SK-N-SH (cell line): Measurements from ENCODE around the gene BORCS5. TPM values are rescaled to one million over a fixed set of nuclear protein-coding genes. Genes with fewer than 3 reads are reported as not detected.

ENCODE experiments used
- CTCF ChIA-PET: fragments of 300-600, 350-600 bp; formaldehyde crosslinking; extraction: SDS; loops from one replicate; lab custom pipeline; 2021; lab: Yijun Ruan, JAX
- POLR2A ChIA-PET: fragments of 350-600 bp; sonication (Branson Sonifier 250); formaldehyde crosslinking; extraction: SDS; loops from one replicate; lab custom pipeline; 2020; ENCODE audit warnings: antibody characterized with exemption, inconsistent platforms; lab: Yijun Ruan, JAX
- DNase-seq: peaks from one replicate; pipeline ENCODE4 v3.0.0; 2012
- H2AFZ ChIP-seq: fragments of 200-600 bp; sonication (generic); 2 replicates; pipeline ENCODE4 v1.8.1; 2016; ENCODE audit warnings: antibody characterized with exemption, mild to moderate bottlenecking, low read depth
- H3F3A ChIP-seq: fragments of 200-600 bp; sonication (generic); replicated peaks from 2 replicates; pipeline ENCODE3; 2016; ENCODE audit warnings: antibody characterized with exemption, mild to moderate bottlenecking; ENCODE audit not compliant: insufficient read depth
- H3K27ac ChIP-seq, 2 experiments: fragments of 200-500 bp in 1 of 2; fragments of 200-600 bp in 1 of 2; sonication (Bioruptor generic) in 1 of 2; sonication (generic), shearing (Covaris generic) in 1 of 2; 2 replicates each; pipeline versions ENCODE4 v1.5.1 to v1.6.1; 2014 to 2016; ENCODE audit warnings: low read depth in 2 of 2, inconsistent platforms in 1 of 2, low read length in 1 of 2, mild to moderate bottlenecking in 1 of 2, mixed read lengths in 1 of 2
- H3K27me3 ChIP-seq: fragments of 200-600 bp; sonication (generic), shearing (Covaris generic); 2 replicates; pipeline ENCODE4 v1.6.1; 2016; ENCODE audit warnings: mixed run types; ENCODE audit not compliant: insufficient read depth
- H3K36me3 ChIP-seq, 2 experiments: fragments of 200-500 bp in 1 of 2; fragments of 200-600 bp in 1 of 2; sonication (Bioruptor generic) in 1 of 2; sonication (generic) in 1 of 2; replicated peaks in 1 of 2; 2 replicates each; pipeline versions ENCODE3 to v1.5.1; 2014 to 2016; ENCODE audit warnings: low read length in 1 of 2, mild to moderate bottlenecking in 1 of 2; ENCODE audit not compliant: insufficient read depth in 2 of 2, control insufficient read depth in 1 of 2
- H3K4me1 ChIP-seq, 2 experiments: fragments of 200-500 bp in 1 of 2; fragments of 200-600 bp in 1 of 2; sonication (Bioruptor generic) in 1 of 2; sonication (generic), shearing (Covaris generic) in 1 of 2; 2 replicates each; pipeline versions ENCODE4 v1.5.1 to v1.6.1; 2014 to 2016; ENCODE audit warnings: low read depth in 1 of 2, low read length in 1 of 2, mixed run types in 1 of 2; ENCODE audit not compliant: insufficient read depth in 2 of 2, control insufficient read depth in 1 of 2
- H3K4me2 ChIP-seq: fragments of 200-600 bp; sonication (generic), shearing (Covaris generic); 2 replicates; pipeline ENCODE4 v1.6.1; 2017; ENCODE audit warnings: mixed run types
- H3K4me3 ChIP-seq, 2 experiments: fragments of 200-500 bp in 1 of 2; fragments of 200-600 bp in 1 of 2; sonication (Bioruptor generic) in 1 of 2; sonication (generic), shearing (Covaris generic) in 1 of 2; 2 replicates each; pipeline versions ENCODE4 v1.5.1 to v1.8.1; 2014 to 2016; ENCODE audit warnings: low read depth in 2 of 2, inconsistent platforms in 1 of 2, low read length in 1 of 2, mild to moderate bottlenecking in 1 of 2, mixed read lengths in 1 of 2, moderate library complexity in 1 of 2
- H3K79me2 ChIP-seq: fragments of 200-600 bp; sonication (generic); 2 replicates; pipeline ENCODE4 v1.8.1; 2017; ENCODE audit warnings: mild to moderate bottlenecking; ENCODE audit not compliant: insufficient read depth
- H3K9ac ChIP-seq: fragments of 200-600 bp; sonication (generic); 2 replicates; pipeline ENCODE4 v1.6.1; 2017; ENCODE audit warnings: mixed run types
- H3K9me2 ChIP-seq: fragments of 200-600 bp; sonication (generic); 2 replicates; pipeline ENCODE4 v1.6.1; 2017; ENCODE audit warnings: mixed run types
- H3K9me3 ChIP-seq: fragments of 200-600 bp; sonication (generic); 2 replicates; pipeline ENCODE4 v1.6.1; 2017; ENCODE audit warnings: mixed run types, mild to moderate bottlenecking, moderate library complexity
- H4K20me1 ChIP-seq: fragments of 200-600 bp; sonication (generic); 2 replicates; pipeline ENCODE4 v1.6.1; 2017; ENCODE audit warnings: mild to moderate bottlenecking, mixed run types; ENCODE audit not compliant: insufficient read depth
- CHD2 ChIP-seq: fragments of 150-350 bp; IDR thresholded peaks from 2 replicates; pipeline ENCODE4 v1.6.1; 2018; ENCODE audit warnings: low read length; ENCODE audit not compliant: partially characterized antibody
- EZH2phosphoT487 ChIP-seq: fragments of 200-600 bp; sonication (generic); IDR thresholded peaks from 2 replicates; pipeline ENCODE4 v1.6.1; 2017; ENCODE audit warnings: low read depth, mixed run types, mild to moderate bottlenecking, antibody characterized with exemption, moderate library complexity, borderline replicate concordance
- FOXM1 ChIP-seq: IDR thresholded peaks from 2 replicates; pipeline ENCODE4 v1.4.0; 2012; ENCODE audit warnings: low read depth, mild to moderate bottlenecking
- NFIC ChIP-seq: IDR thresholded peaks from 2 replicates; pipeline ENCODE4 v1.4.0; 2012; ENCODE audit warnings: borderline replicate concordance
- POLR2AphosphoS5 ChIP-seq: IDR thresholded peaks from 2 replicates; pipeline ENCODE4 v1.6.1; 2012; ENCODE audit warnings: low read depth, low read length
- RXRA ChIP-seq: IDR thresholded peaks from 2 replicates; pipeline ENCODE4 v1.4.0; 2012; ENCODE audit warnings: low read depth, mild to moderate bottlenecking, borderline replicate concordance
- TEAD4 ChIP-seq: IDR thresholded peaks from 2 replicates; pipeline ENCODE4 v1.4.0; 2012; ENCODE audit warnings: mild to moderate bottlenecking, borderline replicate concordance; ENCODE audit not compliant: insufficient read depth
- YY1 ChIP-seq: IDR thresholded peaks from 2 replicates; pipeline ENCODE4 v1.4.0; 2012; ENCODE audit warnings: low read depth, mild to moderate bottlenecking
- WGBS: methylation state at CpG from one replicate; pipeline ENCODE4 v1.1.6; 2017; ENCODE audit warnings: low lambda C conversion rate; 5-methylcytosine and 5-hydroxymethylcytosine counted together
- polyA plus RNA-seq, 3 experiments: library from polyadenylated mRNA; depleted of rRNA; stranded (reverse); fragments of >200 nt; gene quantifications; 2 replicates each; pipeline ENCODE4 v1.2.3, GENCODE V29; 2012
- TF ChIP-seq, protein P1 (sequence below): fragments of 200-600 bp; sonication (generic); IDR thresholded peaks from 2 replicates; pipeline ENCODE4 v1.6.1; 2017; ENCODE audit warnings: antibody characterized with exemption, mild to moderate bottlenecking, moderate library complexity
- TF ChIP-seq, protein P2 (sequence below): IDR thresholded peaks from 2 replicates; pipeline ENCODE4 v1.6.1; 2012; ENCODE audit warnings: mild to moderate bottlenecking, low read depth, low read length, moderate library complexity
- TF ChIP-seq, protein P3 (sequence below): IDR thresholded peaks from 2 replicates; pipeline ENCODE4; 2012

BORCS5 gene
- polyA plus RNA-seq, 1 of the 3 experiments (the other 2 are of a cell fraction): 16.3 TPM

DNA sequence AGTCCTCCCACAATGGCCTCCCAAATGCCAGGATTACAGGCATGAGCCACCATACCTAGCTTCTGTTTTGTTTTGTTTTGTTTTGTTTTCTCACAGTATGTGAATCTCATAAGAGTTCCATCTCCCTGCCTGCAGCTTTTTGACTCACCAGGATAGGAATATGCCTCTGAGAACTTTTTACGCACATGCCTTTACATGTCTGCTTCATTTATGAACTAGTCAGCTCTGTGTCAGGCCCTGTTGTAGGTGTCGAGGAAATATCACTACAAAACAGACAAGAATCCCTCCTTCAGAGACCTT is 89.0 kb downstream of the BORCS5 start:
- CTCF ChIA-PET: interaction anchor here (1.1 kb wide), 1 partner anchor 69 kb away, joined by 3 read pairs; no protein-coding TSS in a partner anchor
- no peaks in the 10 kb centered on the region for H3K9me3 ChIP-seq
- 90% methylated on average over 2 of the region's 2 CpGs for WGBS

More for the DNA sequence above, 89.0 kb downstream of the BORCS5 start:
- TF ChIP-seq TEAD4 (no peak), NFIC (no peak), CHD2 (no peak), RXRA (no peak), EZH2phosphoT487 (no peak), FOXM1 (no peak), POLR2AphosphoS5 (no peak), YY1 (no peak)
- TF ChIP-seq, protein P1, sequence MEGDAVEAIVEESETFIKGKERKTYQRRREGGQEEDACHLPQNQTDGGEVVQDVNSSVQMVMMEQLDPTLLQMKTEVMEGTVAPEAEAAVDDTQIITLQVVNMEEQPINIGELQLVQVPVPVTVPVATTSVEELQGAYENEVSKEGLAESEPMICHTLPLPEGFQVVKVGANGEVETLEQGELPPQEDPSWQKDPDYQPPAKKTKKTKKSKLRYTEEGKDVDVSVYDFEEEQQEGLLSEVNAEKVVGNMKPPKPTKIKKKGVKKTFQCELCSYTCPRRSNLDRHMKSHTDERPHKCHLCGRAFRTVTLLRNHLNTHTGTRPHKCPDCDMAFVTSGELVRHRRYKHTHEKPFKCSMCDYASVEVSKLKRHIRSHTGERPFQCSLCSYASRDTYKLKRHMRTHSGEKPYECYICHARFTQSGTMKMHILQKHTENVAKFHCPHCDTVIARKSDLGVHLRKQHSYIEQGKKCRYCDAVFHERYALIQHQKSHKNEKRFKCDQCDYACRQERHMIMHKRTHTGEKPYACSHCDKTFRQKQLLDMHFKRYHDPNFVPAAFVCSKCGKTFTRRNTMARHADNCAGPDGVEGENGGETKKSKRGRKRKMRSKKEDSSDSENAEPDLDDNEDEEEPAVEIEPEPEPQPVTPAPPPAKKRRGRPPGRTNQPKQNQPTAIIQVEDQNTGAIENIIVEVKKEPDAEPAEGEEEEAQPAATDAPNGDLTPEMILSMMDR: no peak
- TF ChIP-seq, protein P2, sequence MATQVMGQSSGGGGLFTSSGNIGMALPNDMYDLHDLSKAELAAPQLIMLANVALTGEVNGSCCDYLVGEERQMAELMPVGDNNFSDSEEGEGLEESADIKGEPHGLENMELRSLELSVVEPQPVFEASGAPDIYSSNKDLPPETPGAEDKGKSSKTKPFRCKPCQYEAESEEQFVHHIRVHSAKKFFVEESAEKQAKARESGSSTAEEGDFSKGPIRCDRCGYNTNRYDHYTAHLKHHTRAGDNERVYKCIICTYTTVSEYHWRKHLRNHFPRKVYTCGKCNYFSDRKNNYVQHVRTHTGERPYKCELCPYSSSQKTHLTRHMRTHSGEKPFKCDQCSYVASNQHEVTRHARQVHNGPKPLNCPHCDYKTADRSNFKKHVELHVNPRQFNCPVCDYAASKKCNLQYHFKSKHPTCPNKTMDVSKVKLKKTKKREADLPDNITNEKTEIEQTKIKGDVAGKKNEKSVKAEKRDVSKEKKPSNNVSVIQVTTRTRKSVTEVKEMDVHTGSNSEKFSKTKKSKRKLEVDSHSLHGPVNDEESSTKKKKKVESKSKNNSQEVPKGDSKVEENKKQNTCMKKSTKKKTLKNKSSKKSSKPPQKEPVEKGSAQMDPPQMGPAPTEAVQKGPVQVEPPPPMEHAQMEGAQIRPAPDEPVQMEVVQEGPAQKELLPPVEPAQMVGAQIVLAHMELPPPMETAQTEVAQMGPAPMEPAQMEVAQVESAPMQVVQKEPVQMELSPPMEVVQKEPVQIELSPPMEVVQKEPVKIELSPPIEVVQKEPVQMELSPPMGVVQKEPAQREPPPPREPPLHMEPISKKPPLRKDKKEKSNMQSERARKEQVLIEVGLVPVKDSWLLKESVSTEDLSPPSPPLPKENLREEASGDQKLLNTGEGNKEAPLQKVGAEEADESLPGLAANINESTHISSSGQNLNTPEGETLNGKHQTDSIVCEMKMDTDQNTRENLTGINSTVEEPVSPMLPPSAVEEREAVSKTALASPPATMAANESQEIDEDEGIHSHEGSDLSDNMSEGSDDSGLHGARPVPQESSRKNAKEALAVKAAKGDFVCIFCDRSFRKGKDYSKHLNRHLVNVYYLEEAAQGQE: no peak
- TF ChIP-seq, protein P3, sequence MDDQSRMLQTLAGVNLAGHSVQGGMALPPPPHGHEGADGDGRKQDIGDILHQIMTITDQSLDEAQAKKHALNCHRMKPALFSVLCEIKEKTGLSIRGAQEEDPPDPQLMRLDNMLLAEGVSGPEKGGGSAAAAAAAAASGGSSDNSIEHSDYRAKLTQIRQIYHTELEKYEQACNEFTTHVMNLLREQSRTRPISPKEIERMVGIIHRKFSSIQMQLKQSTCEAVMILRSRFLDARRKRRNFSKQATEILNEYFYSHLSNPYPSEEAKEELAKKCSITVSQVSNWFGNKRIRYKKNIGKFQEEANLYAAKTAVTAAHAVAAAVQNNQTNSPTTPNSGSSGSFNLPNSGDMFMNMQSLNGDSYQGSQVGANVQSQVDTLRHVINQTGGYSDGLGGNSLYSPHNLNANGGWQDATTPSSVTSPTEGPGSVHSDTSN: no peak
- no peak overlapping the region for H3K27ac ChIP-seq
- no peak overlapping the region for H3K9ac ChIP-seq
- H3K9me2 ChIP-seq: no peaks in the 10 kb centered on the region
- no peaks in the 10 kb centered on the region for H3K79me2 ChIP-seq
- peaks cover 17% of the 10 kb centered on the region for H3F3A ChIP-seq
- H3K4me2 ChIP-seq: no peak overlapping the region
- POLR2A ChIA-PET: no interaction called here
- no peak overlapping the region for H3K4me3 ChIP-seq
- H3K4me1 ChIP-seq: peaks cover 3 to 10% of the 10 kb centered on the region in 2 experiments; a peak in 3 of 4 replicates
- no peaks in the 10 kb centered on the region for H4K20me1 ChIP-seq
- H3K36me3 ChIP-seq: no peaks in the 10 kb centered on the region
- no peak for DNase-seq
- no peaks in the 10 kb centered on the region for H3K27me3 ChIP-seq
- H2AFZ ChIP-seq: no peak overlapping the region
